Stimulated activated CD4-positive, alpha-beta T cell treated with anti-CD3 and anti-CD28 coated beads, Interleukin-4, amount 100 ng/mL, for 1 hour (primary cell): Measurements from ENCODE around the gene NEK4.
"Not testable (repeated sequence)": the region's sequence is repeated elsewhere in the genome, so short reads cannot be mapped to it uniquely, and the experiment has no call there.

Source experiments
- DNase-seq: peaks from one replicate; pipeline ENCODE4 v3.0.0-alpha.2; 2020

The NEK4 gene

GRCh38 chr3:52777959-52778805, 7.4 kb upstream of the NEK4 start:
- DNase-seq = no peak

DNA sequence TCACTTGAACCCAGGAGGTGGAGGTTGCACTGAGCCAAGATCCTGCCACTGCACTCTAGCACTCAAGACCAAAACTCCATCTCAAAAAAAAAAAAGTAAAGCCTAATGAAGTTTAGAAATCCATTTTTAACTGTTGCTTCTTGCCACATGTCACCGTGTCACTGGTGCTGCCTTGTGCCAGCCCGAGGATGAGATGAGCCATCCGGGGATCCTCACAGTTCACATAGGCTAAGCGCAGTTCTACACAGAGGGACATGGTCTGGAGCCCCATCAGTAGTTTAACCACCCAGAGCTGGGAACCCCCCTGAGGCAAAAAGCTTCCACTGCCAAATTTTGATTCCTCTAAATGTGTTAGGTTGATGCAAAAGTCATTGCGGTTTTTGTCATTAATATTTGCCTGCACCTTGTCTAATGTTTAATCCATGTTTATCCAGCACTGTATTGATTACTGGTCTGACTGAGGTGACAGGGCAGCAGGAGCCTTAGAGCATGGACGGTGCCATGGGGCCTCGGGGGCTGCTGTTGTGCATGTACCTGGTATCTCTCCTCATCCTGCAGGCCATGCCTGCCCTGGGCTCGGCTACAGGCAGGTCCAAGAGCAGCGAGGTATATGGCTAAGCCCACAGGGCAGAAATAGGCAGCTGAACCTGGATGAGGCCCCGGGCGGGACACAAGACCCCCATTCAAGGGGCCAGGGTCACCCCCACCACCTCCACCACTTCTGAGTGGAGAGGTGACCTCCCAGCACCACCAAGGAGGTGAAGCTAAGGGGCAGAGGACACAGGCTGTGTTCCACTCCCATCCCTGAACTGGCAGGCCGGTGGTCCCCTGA, 6.6 kb upstream of the NEK4 start, which contains the start of gene ITIH1:
TSS of gene ITIH1 (plus strand) at position 473 of the 832 bp plus-strand sequence. CDS start at position 490, 17 bp downstream.
- no peak for DNase-seq

- DNase-seq = not testable (repeated sequence)
These were observed 5.7 kb upstream of the NEK4 start for GRCh38 chr3:52776486-52776885.

- DNase-seq = no peak
These were observed 5.1 kb upstream of the NEK4 start for GRCh38 chr3:52775877-52776276.

DNA sequence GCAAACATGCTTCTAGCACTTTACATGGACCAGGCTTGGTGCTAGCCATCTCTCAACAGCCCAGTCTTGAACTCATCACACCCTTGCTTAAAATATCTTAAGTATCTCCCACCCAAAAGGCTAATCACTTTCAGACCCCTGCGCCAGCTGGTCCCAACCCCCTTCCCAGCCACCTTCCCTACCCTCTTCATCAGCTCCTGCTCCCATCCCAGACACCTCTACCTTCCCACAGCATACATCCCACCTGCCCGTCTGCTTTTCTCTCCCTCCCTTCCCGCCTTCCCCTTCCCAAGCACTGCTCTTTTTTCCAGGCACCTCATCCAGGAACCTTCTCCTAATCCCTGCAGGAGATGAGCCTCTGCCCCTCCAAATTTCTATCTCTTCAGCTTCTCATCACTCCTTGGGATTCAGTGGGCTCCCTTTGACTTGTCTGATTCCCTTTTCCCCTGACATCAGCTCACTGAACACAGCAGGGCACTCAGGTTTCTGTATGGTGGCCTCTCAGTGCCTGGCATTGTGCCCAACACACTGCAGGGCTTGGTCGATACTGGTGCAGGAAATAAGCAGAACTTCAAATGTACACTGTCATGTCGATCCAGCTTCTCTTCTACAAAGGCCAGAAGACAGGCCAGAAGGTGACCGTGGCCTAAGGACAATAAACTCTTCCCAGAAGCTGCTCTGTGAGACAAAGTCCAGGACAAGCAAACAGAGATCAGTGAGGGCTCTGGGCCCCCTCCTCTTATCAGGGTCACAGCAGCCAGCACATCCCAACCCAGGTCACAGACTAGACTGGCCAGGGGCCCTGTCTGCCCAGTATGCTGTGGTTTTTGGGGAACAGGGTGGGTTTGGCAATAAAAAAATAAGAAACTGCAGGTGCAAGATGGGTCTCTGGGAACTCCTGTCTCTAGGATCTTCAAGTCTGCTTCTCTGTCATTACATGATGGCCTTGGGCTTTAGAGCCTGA, 4.4 kb upstream of the NEK4 start:
- DNase-seq = no peak

GRCh38 chr3:52774066-52774713, 3.5 kb upstream of the NEK4 start:
- DNase-seq = no peak

GRCh38 chr3:52773361-52774065, 2.8 kb upstream of the NEK4 start:
- DNase-seq = no peak

- DNase-seq = no peak
These were observed 962 bp upstream of the NEK4 start for GRCh38 chr3:52771702-52772101.

DNA sequence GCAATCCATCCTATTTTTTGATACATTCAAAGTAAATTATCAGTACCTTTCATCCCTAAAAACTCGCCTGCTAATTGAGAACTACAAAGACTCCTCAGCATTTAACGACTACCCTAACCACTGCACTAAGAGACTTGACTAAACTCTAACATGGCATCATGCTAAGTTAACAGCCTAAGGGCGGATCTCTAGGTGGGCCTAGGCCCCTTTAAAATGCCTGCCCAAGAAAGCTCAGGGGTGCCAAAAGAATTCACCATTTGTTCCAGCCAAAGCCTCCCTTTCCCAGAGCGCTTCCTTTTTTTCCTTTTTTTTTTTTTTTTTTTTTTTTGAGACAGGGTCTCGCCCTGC, 568 bp upstream of the NEK4 start:
- no peak for DNase-seq

- DNase-seq = no peak
These were observed 819 bp downstream of the NEK4 start for GRCh38 chr3:52769786-52770455.

DNA sequence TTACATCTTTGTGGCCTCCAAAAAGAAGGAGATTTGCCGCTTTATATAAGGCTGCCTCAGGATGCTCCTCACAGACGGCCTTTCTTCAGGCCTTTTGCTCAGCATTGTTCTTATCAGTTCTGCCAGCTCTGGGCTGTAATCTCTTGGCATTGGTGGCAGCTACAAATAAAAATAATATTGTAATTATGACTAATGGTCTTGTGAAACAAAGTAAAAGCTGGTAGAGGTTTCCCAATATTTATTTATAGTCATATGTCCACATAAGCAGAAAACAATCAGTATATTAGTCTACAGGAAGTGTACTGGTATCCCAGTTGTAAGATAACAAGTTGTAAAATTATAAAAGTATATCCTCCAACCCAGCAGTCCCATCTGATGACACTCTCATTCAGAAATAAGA, 7.3 kb downstream of the NEK4 start:
- no peak for DNase-seq

GRCh38 chr3:52756141-52756540, 14.6 kb downstream of the NEK4 start:
- no peak for DNase-seq

- DNase-seq = no peak
These were observed 16.4 kb downstream of the NEK4 start for GRCh38 chr3:52754373-52754772.

DNA sequence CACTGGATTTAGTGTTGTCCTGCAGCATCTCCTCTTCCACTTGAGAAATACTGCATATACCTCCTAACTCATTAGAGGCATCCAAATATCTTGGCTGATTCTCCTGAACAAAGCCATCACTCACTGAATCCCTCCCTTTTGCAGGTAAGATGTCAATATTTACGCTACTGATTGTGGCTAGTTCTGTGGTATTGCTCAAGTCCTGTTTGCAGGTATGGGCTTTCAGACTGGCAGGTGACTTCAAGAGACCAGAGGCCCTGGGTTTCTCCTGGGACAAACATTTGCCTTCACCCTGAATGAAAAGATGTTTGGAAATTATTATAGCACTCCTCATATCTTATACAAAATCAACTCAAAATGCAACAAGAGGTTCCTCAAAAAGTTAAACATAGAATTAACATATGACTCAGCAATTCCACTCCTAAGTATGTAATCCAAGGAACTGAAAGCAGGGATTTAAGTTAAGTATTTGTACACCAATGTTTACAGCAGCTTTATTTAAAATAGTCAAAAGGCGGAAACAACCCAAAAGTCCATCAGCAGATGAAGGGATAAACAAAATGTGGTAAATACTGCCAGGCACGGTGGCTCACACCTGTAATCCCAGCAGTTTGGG, 18.6 kb downstream of the NEK4 start:
- DNase-seq = no peak

DNA sequence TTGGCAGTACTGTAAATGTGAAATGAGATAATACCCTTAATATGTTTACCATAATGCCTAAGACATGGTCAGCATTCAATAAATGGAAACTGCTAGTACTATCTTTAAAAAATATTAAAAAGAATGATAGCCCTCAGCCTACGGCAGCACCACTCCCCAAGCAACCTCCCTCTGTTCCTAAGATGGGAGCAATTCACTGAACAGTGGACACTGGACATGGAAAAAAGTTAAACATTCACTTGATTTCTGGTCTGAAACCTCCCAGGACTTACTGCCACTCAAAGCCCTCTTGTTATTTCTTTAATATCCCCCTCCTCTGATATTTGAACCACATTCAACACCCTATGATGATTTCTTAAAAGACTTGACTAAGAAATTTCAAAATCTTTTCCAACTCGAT, 27.0 kb downstream of the NEK4 start:
- no peak for DNase-seq

GRCh38 chr3:52743152-52743551, 27.6 kb downstream of the NEK4 start:
- no peak for DNase-seq

- no peak for DNase-seq
These were observed 28.2 kb downstream of the NEK4 start for GRCh38 chr3:52742418-52743041.

DNA sequence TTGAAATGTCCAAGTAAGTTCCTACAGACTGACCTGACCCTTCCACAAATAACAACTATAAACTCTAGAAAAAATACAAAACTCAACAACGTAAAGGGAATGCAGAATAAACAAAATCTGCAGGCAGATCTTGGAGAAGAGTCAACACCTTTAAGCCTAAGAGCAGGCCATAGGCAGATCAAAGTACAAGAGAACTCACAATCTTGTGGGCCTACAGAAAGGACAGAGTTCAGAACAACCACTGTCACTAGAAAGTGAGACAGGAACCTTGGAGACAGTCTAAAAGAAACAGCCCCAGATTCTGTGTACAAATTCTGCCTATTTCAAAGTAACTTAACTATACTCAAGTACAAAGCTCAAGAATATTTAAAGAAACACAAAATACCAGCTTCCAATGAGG, 31.0 kb downstream of the NEK4 start:
- no peak for DNase-seq

DNA sequence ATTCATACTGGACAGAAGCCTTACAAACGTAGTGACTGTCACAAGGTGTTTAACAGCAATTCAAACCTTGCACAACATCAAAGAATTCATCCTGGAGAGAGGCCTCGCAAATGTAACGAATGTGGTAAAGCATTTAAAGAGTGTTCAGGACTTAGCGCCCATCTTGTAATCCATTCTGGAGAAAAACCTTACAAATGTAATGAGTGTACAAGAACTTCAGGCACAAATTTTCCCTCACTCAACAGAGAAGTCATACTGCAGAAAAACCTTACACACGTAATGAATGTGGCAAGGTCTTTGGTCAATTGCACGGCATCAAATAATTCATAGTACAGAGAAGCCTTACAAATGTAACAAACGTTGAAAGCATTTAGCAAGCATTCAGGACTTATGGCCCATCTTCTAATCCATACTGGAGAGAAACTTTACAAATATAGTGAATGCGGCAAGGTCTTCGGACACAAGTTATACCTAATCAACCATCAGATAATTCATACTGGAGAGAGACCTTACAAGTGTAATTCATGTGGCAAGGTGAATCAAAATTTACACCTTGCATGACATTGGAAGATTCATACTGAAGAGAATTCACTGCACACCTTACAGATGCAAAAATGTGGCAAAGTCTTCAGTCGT, 37.4 kb downstream of the NEK4 start:
- no peak for DNase-seq

DNA sequence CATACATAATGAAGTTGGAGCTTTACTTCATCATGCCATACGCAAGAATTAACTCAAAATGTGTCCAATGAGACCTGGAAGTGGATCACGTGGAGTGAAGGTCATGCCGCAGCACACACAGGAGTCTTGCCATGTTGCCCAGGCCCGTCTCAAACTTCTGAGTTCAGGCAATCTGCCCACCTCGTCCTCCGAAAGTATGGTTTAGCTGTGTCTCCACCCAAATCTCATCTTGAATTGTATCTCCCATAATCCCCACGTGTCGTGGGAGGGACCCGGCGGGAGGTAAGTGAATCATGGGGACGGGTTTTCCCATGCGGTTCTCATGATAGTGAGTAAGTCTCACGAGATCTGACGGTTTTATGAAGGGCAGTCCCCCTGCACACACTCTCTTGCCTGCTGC, 39.1 kb downstream of the NEK4 start:
- DNase-seq = no peak
